ENCODE data around the gene KCNE2. TPM values are rescaled to one million over a fixed set of nuclear protein-coding genes. Genes with fewer than 3 reads are reported as not detected.

Gene KCNE2, protein sequence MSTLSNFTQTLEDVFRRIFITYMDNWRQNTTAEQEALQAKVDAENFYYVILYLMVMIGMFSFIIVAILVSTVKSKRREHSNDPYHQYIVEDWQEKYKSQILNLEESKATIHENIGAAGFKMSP
- not detected in 2 replicates for total RNA-seq

GRCh38 chr21:34363733-34364132 lies at the start of gene KCNE2:
Gene KCNE2 (plus strand): TSS chr21:34364006. CDS start chr21:34370479, 6,473 bp downstream.

DNA sequence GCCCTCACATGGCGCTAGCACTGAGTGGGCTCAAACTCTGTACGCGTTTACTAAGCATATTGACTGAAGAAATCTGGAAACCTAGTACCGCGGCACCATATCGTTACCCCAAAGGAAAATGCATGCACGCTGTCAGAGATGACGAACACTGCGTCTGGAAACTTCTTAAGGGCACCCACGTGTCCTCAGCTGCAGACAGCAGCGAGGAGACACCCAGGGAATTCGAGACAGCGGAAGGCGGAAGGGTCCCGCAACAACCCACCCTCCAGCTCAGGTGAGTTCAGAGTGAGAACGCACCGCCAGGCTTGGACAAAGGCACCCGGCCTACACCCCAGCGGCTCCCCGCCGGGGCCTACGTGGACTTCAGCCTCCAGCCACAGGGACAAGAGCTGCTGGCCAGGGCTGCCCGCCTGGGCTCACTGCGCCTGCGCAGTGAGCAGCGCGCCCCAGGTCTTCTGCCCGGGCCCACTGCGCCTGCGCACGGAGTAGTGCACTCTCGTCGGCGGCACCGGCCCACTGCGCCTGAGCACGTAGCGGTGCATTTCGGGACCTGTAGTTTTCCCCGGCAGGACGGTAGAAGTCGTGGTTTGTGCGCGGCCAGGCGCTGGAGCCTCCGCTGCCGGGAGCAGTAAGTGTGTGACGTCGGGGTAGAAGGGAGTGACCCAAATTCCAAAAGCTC lies 11.3 kb downstream of the KCNE2 start, which contains the start of gene SMIM11:
Gene SMIM11, plus strand, starts transcription at position 568 of the 679 bp plus-strand sequence. CDS start 3,998 bp downstream, outside the sequence.

Other genes with a start within 250 kb of the KCNE2 start
- 8.1 and 8.5 TPM in 2 replicates for gene SMIM11, start 11.5 kb downstream of the KCNE2 start, total RNA-seq
- gene SMIM34, start 59.9 kb downstream of the KCNE2 start, total RNA-seq = not detected in 2 replicates
- gene KCNE1, start 148.2 kb downstream of the KCNE2 start, total RNA-seq = 0.38 TPM in 1 of 2 replicates, not detected in the other